ENCODE measurements around the gene GBF1. TPM values are rescaled to one million over a fixed set of nuclear protein-coding genes. Genes with fewer than 3 reads are reported as not detected.
A peak's percentile ranks its signal among the peaks of the same experiment; 100 is the strongest.

The GBF1 gene
- total RNA-seq, 2 donors from 2014 or later = 23.1 to 24.1 TPM

- 0 to 1% methylated on average over 33 to 54 of the region's 54 CpGs for WGBS, 2 donors
- DNase-seq = peak; percentile 53 to 73 (median 66)
- intact Hi-C loops (cut with DNase I) = no loop called here
- ATAC-seq = no peak
- Histone ChIP-seq H3K9me3 (no peaks in the 10 kb centered on the region), H3K36me3 (replicated peaks in 1 of 2; ENCODE audit: insufficient read depth in 1 of 2, low read depth in 2 of 2) (no peaks in the 10 kb centered on the region), H3K27ac (peak overlapping the region in 2 of 4 donors; percentile 95 to 96), H3K4me3 (peak overlapping the region; percentile 1 to 27), H3K4me1 (peaks cover 45% of the 10 kb centered on the region), H3K27me3 (no peaks in the 10 kb centered on the region)
- TF ChIP-seq CTCF (IDR thresholded peaks at IDR 0.05) (no peak), POLR2A (IDR thresholded peaks at IDR 0.05) (peak in 1 of 3 donors; percentile 18)
Observed at GRCh38 chr10:102419269-102420180, 174.2 kb downstream of the GBF1 start.

- intact Hi-C loops (cut with DNase I) = no loop called here
- Histone ChIP-seq H3K9me3 (no peaks in the 10 kb centered on the region), H3K36me3 (replicated peaks in 1 of 2; ENCODE audit: insufficient read depth in 1 of 2, low read depth in 2 of 2) (no peaks in the 10 kb centered on the region), H3K27ac (peak overlapping the region; percentile 83 to 96 (median 91)), H3K4me1 (peaks cover 45% of the 10 kb centered on the region), H3K27me3 (no peaks in the 10 kb centered on the region), H3K4me3 (peak overlapping the region; percentile 24 to 88)
- ATAC-seq (no peak), DNase-seq (no peak)
- WGBS, 2 donors = 1% methylated on average over 9 to 21 of the region's 21 CpGs
- no peak for TF ChIP-seq POLR2A (IDR thresholded peaks at IDR 0.05)
- TF ChIP-seq CTCF (IDR thresholded peaks at IDR 0.05) = no peak
Observed at GRCh38 chr10:102420181-102420713, 174.9 kb downstream of the GBF1 start.

GRCh38 chr10:102420714-102421506, 175.6 kb downstream of the GBF1 start, which contains the start of gene FBXL15:
Gene FBXL15 (plus strand): TSS chr10:102420836. CDS start chr10:102421130, 294 bp downstream.
- 0% methylated on average over 14 to 65 of the region's 66 CpGs for WGBS, 2 donors
- Histone ChIP-seq H3K4me3 (peak within 1 kb of the TSS; percentile 24 to 88), H3K9me3 (no peaks in the 10 kb centered on the region), H3K4me1 (peaks cover 45% of the 10 kb centered on the region), H3K27ac (peak within 1 kb of the TSS; percentile 83 to 96 (median 91)), H3K36me3 (replicated peaks in 1 of 2; ENCODE audit: insufficient read depth in 1 of 2, low read depth in 2 of 2) (no peaks in the 10 kb centered on the region), H3K27me3 (no peaks in the 10 kb centered on the region)
- ATAC-seq = peak; percentile 88
- intact Hi-C loops (cut with DNase I) = no loop called here
- DNase-seq = peak; percentile 98 to 99 (median 98)
- peak; percentile 53 to 78 (median 74) for TF ChIP-seq POLR2A (IDR thresholded peaks at IDR 0.05)
- TF ChIP-seq CTCF (IDR thresholded peaks at IDR 0.05) = peak in 1 of 7 experiments; percentile 23

GRCh38 chr10:102421507-102421756, 176.1 kb downstream of the GBF1 start:
- ATAC-seq (no peak), DNase-seq (no peak)
- TF ChIP-seq POLR2A (IDR thresholded peaks at IDR 0.05) = no peak
- TF ChIP-seq CTCF (IDR thresholded peaks at IDR 0.05) = no peak
- no peaks in the 10 kb centered on the region for H3K36me3 ChIP-seq (replicated peaks in 1 of 2; ENCODE audit: insufficient read depth in 1 of 2, low read depth in 2 of 2)
- H3K9me3 ChIP-seq = no peaks in the 10 kb centered on the region
- WGBS, 2 donors = 0 to 2% methylated on average over 4 to 10 of the region's 14 CpGs
- H3K27ac ChIP-seq = peak overlapping the region; percentile 83 to 96 (median 91)
- peak overlapping the region; percentile 24 to 88 for H3K4me3 ChIP-seq
- intact Hi-C loops (cut with DNase I) = no loop called here
- no peaks in the 10 kb centered on the region for H3K27me3 ChIP-seq
- peaks cover 45% of the 10 kb centered on the region for H3K4me1 ChIP-seq

Measured in body of pancreas (tissue), 4 donors.